H9 (cell line): Measurements from ENCODE around the gene USP6NL. TPM values are rescaled to one million over a fixed set of nuclear protein-coding genes. Genes with fewer than 3 reads are reported as not detected.

ENCODE experiments used
- DNase-seq: peaks from one replicate; pipeline ENCODE4 v3.0.0-alpha.2; 2017
- H2AFZ ChIP-seq: one replicate; pipeline ENCODE4 v1.6.1; 2013; ENCODE audit warnings: mild to moderate bottlenecking, low read length, control low read depth, moderate library complexity
- H2AK5ac ChIP-seq: 2 replicates; pipeline ENCODE4 v1.6.1; 2013; ENCODE audit warnings: low read length, control low read depth, mixed read lengths; ENCODE audit not compliant: insufficient read length
- H2BK120ac ChIP-seq: one replicate; pipeline ENCODE4 v1.6.1; 2013; ENCODE audit warnings: low read depth, mild to moderate bottlenecking, low read length, control low read depth, inconsistent platforms; ENCODE audit not compliant: poor library complexity, severe bottlenecking
- H2BK12ac ChIP-seq: 2 replicates; pipeline ENCODE4 v1.6.1; 2013; ENCODE audit warnings: low read length, control low read depth, mixed read lengths, low read depth; ENCODE audit not compliant: insufficient read length
- H2BK15ac ChIP-seq: 2 replicates; pipeline ENCODE4 v1.6.1; 2013; ENCODE audit warnings: low read depth, low read length, control low read depth
- H2BK20ac ChIP-seq: one replicate; pipeline ENCODE4 v1.6.1; 2013; ENCODE audit warnings: low read depth, mild to moderate bottlenecking, low read length, control low read depth, inconsistent platforms; ENCODE audit not compliant: poor library complexity, severe bottlenecking
- H2BK5ac ChIP-seq: 2 replicates; pipeline ENCODE4 v1.6.1; 2013; ENCODE audit warnings: low read length, control low read depth, mixed read lengths; ENCODE audit not compliant: insufficient read length
- H3K14ac ChIP-seq: 2 replicates; pipeline ENCODE4 v1.6.1; 2013; ENCODE audit warnings: low read length, control low read depth; ENCODE audit not compliant: insufficient read depth
- H3K18ac ChIP-seq: 2 replicates; pipeline ENCODE4 v1.6.1; 2013; ENCODE audit warnings: low read depth, mild to moderate bottlenecking, mixed read lengths, low read length, control low read depth; ENCODE audit not compliant: insufficient read length
- H3K23ac ChIP-seq: 2 replicates; pipeline ENCODE4 v1.6.1; 2013; ENCODE audit warnings: low read length, control low read depth, mixed read lengths, low read depth; ENCODE audit not compliant: insufficient read length
- H3K23me2 ChIP-seq: 2 replicates; pipeline ENCODE4 v1.6.1; 2013; ENCODE audit warnings: low read depth, mild to moderate bottlenecking, mixed read lengths, low read length, control low read depth; ENCODE audit not compliant: insufficient read length, poor library complexity, severe bottlenecking
- H3K27ac ChIP-seq: 2 replicates; pipeline ENCODE4 v1.5.1; 2013; ENCODE audit warnings: low read length, control low read depth, mixed read lengths, low read depth; ENCODE audit not compliant: insufficient read length
- H3K27me3 ChIP-seq: 2 replicates; pipeline ENCODE4 v1.6.1; 2013; ENCODE audit warnings: low read length, control low read depth, inconsistent platforms; ENCODE audit not compliant: insufficient read depth
- H3K4ac ChIP-seq: 2 replicates; pipeline ENCODE4 v1.6.1; 2013; ENCODE audit warnings: low read depth, mild to moderate bottlenecking, control low read depth, inconsistent platforms, low read length, moderate library complexity
- H3K4me1 ChIP-seq: 2 replicates; pipeline ENCODE4 v1.6.1; 2013; ENCODE audit warnings: low read length, control low read depth, inconsistent platforms; ENCODE audit not compliant: insufficient read depth
- H3K4me2 ChIP-seq: 2 replicates; pipeline ENCODE4 v1.6.1; 2013; ENCODE audit warnings: low read length, control low read depth, mixed read lengths; ENCODE audit not compliant: insufficient read length, insufficient read depth
- H3K56ac ChIP-seq: 2 replicates; pipeline ENCODE4 v1.6.1; 2013; ENCODE audit warnings: low read depth, mild to moderate bottlenecking, mixed read lengths, low read length, control low read depth; ENCODE audit not compliant: insufficient read length
- H3K79me1 ChIP-seq: 2 replicates; pipeline ENCODE4 v1.6.1; 2013; ENCODE audit warnings: low read depth, mild to moderate bottlenecking, moderate library complexity, low read length, control low read depth, inconsistent platforms; ENCODE audit not compliant: insufficient read depth, poor library complexity, severe bottlenecking
- H3K79me2 ChIP-seq: 2 replicates; pipeline ENCODE4 v1.6.1; 2013; ENCODE audit warnings: low read length, control low read depth, inconsistent platforms; ENCODE audit not compliant: insufficient read depth
- H3K9ac ChIP-seq: 2 replicates; pipeline ENCODE4 v1.6.1; 2013; ENCODE audit warnings: low read length, control low read depth, mixed read lengths; ENCODE audit not compliant: insufficient read length; ENCODE audit errors: extremely low read depth
- H3K9me3 ChIP-seq: one replicate; pipeline ENCODE4 v1.6.1; 2013; ENCODE audit warnings: low read depth, low read length, inconsistent platforms; ENCODE audit not compliant: control insufficient read depth
- H3T11ph ChIP-seq: one replicate; pipeline ENCODE4 v1.6.1; 2013; ENCODE audit warnings: mild to moderate bottlenecking, low read length, control low read depth, inconsistent platforms
- H4K20me1 ChIP-seq: one replicate; pipeline ENCODE4 v1.6.1; 2013; ENCODE audit not compliant: control insufficient read depth, insufficient read length, insufficient read depth
- H4K5ac ChIP-seq: 2 replicates; pipeline ENCODE4 v1.6.1; 2013; ENCODE audit warnings: low read depth, mild to moderate bottlenecking, mixed read lengths, low read length, control low read depth; ENCODE audit not compliant: insufficient read length
- H4K8ac ChIP-seq: replicated peaks from 2 replicates; pipeline ENCODE4 v1.6.1; 2013; ENCODE audit warnings: low read length, control low read depth, mixed read lengths, low read depth; ENCODE audit not compliant: insufficient read length
- H4K91ac ChIP-seq: 2 replicates; pipeline ENCODE4 v1.6.1; 2013; ENCODE audit warnings: low read depth, mild to moderate bottlenecking, moderate library complexity, mixed read lengths, low read length, control low read depth; ENCODE audit not compliant: insufficient read length
- H3K27ac Mint-ChIP-seq, 3 experiments: 2 replicates in 2 of 3; 3 replicates in 1 of 3; pipeline ENCODE4 v1.8.0; 2020 to 2021; ENCODE audit warnings: mixed read lengths in 3 of 3, mild to moderate bottlenecking in 1 of 3, moderate library complexity in 1 of 3
- H3K27me3 Mint-ChIP-seq: 2 replicates; pipeline ENCODE4 v1.8.0; 2021; ENCODE audit warnings: low read depth, mild to moderate bottlenecking, moderate library complexity, mixed read lengths
- H3K36me3 Mint-ChIP-seq, 3 experiments: 2 replicates in 2 of 3; 3 replicates in 1 of 3; pipeline ENCODE4 v1.8.0; 2020 to 2021; ENCODE audit warnings: low read depth in 3 of 3, mixed read lengths in 3 of 3; ENCODE audit not compliant: insufficient read depth in 1 of 3
- H3K4me1 Mint-ChIP-seq, 2 experiments: 2 replicates each; pipeline ENCODE4 v1.8.0; 2020; ENCODE audit warnings: mixed read lengths in 2 of 2
- H3K4me3 Mint-ChIP-seq, 2 experiments: 2 replicates in 1 of 2; 3 replicates in 1 of 2; pipeline ENCODE4 v1.8.0; 2020 to 2021; ENCODE audit warnings: mild to moderate bottlenecking in 2 of 2, mixed read lengths in 2 of 2, moderate library complexity in 1 of 2
- H3K9me3 Mint-ChIP-seq, 2 experiments: 2 replicates in 1 of 2; 3 replicates in 1 of 2; pipeline ENCODE4 v1.8.0; 2020; ENCODE audit warnings: mild to moderate bottlenecking in 2 of 2, mixed read lengths in 2 of 2, moderate library complexity in 1 of 2
- WGBS: extraction: QIAGEN DNeasy Blood & Tissue Kit; methylation state at CpG from one replicate; pipeline ENCODE4 v1.1.7; 2013; ENCODE audit warnings: missing lambda C conversion rate, low lambda C conversion rate, mixed read lengths; ENCODE audit not compliant: insufficient read length; ENCODE audit errors: extremely low coverage; 5-methylcytosine and 5-hydroxymethylcytosine counted together
- total RNA-seq: library from RNA; stranded (reverse); gene quantifications from 2 replicates; pipeline ENCODE4 v1.2.1, GENCODE V29; 2021
- TF ChIP-seq, protein P1 (sequence below): fragments of 200-600 bp; sonication (generic); conservative IDR thresholded peaks from 3 replicates; pipeline ENCODE4 v1.8.0; 2021; ENCODE audit warnings: antibody characterized with exemption, mild to moderate bottlenecking

Gene USP6NL
- total RNA-seq, 1 experiment from 2014 or later = 28.3 TPM

- peaks cover 29 to 32% of the 10 kb centered on the region in 2 experiments for H3K4me1 Mint-ChIP-seq
- peak overlapping the region; percentile 50 for H3K18ac ChIP-seq
- H4K5ac ChIP-seq = no peak overlapping the region
- H2BK120ac ChIP-seq = no peak overlapping the region
- H4K8ac ChIP-seq = no peak overlapping the region
- H3K27me3 ChIP-seq = no peaks in the 10 kb centered on the region
- H3K4ac ChIP-seq = no peak overlapping the region
- H3K27ac Mint-ChIP-seq = no peak overlapping the region
- no peak overlapping the region for H3K56ac ChIP-seq
- H2BK12ac ChIP-seq = no peak overlapping the region
- H3K79me1 ChIP-seq = peaks cover 3% of the 10 kb centered on the region
- H2BK20ac ChIP-seq = no peak overlapping the region
- no peak overlapping the region for H4K91ac ChIP-seq
- H2BK15ac ChIP-seq = no peak overlapping the region
- H4K20me1 ChIP-seq = no peaks in the 10 kb centered on the region
- H3K9me3 ChIP-seq = no peaks in the 10 kb centered on the region
- H3K4me3 Mint-ChIP-seq = peak overlapping the region; percentile 85 to 91
- H3K27me3 Mint-ChIP-seq = peaks cover 8% of the 10 kb centered on the region
- peaks cover 9% of the 10 kb centered on the region for H3K4me1 ChIP-seq
- H3K14ac ChIP-seq = peak overlapping the region; percentile 62; the same call in 1 of the 2 replicates
- peaks cover 23% of the 10 kb centered on the region; the same call in 1 of the 2 replicates for H3K79me2 ChIP-seq
- peaks cover 1 to 2% of the 10 kb centered on the region in 2 experiments; a peak in 3 of 5 replicates for H3K9me3 Mint-ChIP-seq
- no peaks in the 10 kb centered on the region; a peak in 2 of 7 replicates for H3K36me3 Mint-ChIP-seq
- no peak overlapping the region for H2AFZ ChIP-seq
- TF ChIP-seq, protein P1, sequence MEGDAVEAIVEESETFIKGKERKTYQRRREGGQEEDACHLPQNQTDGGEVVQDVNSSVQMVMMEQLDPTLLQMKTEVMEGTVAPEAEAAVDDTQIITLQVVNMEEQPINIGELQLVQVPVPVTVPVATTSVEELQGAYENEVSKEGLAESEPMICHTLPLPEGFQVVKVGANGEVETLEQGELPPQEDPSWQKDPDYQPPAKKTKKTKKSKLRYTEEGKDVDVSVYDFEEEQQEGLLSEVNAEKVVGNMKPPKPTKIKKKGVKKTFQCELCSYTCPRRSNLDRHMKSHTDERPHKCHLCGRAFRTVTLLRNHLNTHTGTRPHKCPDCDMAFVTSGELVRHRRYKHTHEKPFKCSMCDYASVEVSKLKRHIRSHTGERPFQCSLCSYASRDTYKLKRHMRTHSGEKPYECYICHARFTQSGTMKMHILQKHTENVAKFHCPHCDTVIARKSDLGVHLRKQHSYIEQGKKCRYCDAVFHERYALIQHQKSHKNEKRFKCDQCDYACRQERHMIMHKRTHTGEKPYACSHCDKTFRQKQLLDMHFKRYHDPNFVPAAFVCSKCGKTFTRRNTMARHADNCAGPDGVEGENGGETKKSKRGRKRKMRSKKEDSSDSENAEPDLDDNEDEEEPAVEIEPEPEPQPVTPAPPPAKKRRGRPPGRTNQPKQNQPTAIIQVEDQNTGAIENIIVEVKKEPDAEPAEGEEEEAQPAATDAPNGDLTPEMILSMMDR = no peak
- H3K4me2 ChIP-seq = peak overlapping the region; percentile 52
- H3K23ac ChIP-seq = no peak overlapping the region
- no peak overlapping the region for H3K27ac ChIP-seq
- H2AK5ac ChIP-seq = no peak overlapping the region
- WGBS = no CpG with 5 or more reads among the region's 11 CpGs
- no peak overlapping the region for H2BK5ac ChIP-seq
- H3K9ac ChIP-seq = peak overlapping the region; percentile 50
- H3K23me2 ChIP-seq = peaks cover 7% of the 10 kb centered on the region
- no peak for DNase-seq
- H3T11ph ChIP-seq = no peak overlapping the region
Measured at GRCh38 chr10:11612021-11613001, 861 bp upstream of the USP6NL start.
